Measurements from ENCODE around the gene PXN.

The PXN gene

DNA sequence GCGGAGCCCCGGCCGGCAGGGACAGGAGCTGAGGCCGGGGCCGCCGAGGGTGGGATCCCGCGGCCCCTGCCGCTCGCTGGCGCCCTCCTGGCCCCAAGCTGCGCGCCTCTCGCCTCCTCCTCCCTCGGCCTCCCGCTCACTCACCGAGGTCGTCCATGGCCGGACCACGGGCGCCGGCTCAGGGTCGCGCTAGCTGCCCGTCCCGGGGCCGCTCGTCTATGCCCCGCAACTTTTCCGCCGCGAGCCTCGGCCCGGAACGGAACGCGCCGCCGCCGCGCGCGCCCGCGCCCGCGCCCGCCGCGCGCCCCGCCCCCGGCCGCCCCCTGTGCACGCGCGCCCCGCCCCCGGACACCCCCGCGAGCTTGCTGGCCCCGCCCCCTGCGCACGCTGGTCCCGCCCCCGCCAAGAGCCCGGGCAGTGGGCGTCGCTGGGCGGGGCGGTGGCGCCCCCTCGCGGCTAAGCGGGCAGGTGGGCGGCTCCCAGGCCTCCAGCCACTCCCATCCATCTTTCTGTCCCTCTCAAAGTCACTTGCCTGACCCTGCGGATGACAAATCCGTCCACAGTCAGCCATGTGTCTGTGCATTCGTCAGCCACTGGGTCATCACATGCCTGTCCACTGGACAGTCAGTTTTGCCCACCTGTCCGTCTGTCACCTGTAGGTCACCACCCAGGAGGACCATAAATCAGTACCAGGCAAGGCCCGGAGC, at the start of gene PXN:
Gene PXN, minus strand, starts transcription at position 258 of the 707 bp plus-strand sequence. Its CDS starts 101 bp downstream, at position 157.
- no peak for FAIRE-seq

DNA sequence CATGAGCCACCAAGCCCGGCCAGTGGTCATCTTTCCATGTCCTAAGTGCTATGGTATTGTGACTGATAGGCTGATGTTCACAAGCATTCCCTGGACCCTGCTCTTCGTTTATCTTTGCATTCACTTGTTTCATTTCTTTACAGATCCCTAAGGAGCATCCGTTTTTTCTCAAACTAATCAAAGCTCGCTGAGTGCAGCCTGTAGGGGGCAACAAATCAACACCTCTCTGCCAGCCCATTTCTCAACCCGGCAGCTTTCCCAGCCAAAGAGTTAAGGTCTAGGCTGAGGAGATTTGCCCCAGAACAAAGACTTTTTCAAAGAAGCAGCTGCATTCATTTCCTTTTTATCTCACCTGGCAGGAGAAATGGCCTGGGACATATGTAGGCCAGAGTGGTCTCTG, 48.7 kb upstream of the PXN start:
- FAIRE-seq: no peak

DNA sequence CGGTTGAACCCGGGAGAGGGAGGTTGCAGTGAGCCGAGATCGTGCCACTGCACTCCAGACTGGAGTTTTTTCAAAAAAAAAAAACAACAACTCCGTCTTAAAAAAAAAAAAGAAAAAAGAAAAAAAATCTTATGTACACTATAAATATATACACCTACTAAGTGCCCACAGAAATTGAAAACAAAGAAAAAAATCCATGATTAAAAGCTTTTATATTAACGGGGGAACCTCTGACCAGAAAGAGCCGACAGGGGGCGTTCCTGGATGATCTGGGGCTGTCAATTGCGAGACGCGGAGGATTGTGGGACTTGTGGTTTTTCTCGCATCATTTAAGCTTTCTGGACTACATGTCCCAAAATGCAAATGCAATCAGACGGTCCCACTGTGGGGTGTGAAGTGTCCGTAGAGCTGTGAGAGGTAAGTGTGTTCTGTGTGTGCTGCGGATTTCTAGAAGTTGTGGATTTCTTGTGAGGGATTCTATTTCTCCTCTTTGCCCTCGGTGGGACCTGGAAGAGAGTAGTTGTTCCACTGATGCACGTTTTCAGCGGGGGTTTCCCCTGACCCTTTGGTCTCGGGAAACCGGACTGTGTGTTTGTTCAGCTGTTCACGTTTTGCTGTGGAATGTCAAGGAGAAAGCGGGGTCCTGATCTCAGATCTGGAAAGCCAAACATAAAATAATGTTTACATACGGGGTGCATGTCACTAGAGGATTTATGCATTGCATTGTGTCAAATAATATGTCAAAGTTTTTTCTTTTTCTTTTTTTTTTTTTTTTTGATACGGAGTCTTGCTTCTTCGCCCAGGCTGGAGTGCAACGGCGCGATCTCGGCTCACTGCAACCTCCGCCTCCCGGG, 36.7 kb upstream of the PXN start, which contains the start of gene SIRT4:
Gene SIRT4, plus strand, starts transcription at position 360 of the 854 bp plus-strand sequence. CDS start 1,241 bp downstream, outside the sequence.
- peak; percentile 98 for FAIRE-seq

GRCh38 chr12:120292661-120293531, 27.4 kb upstream of the PXN start, which contains the start of gene RNU4-1:
TSS of gene RNU4-1 (minus strand) at chr12:120293237.
- FAIRE-seq: peak; percentile 96

- FAIRE-seq: no peak
Observed at GRCh38 chr12:120292411-120292660, 26.8 kb upstream of the PXN start.

DNA sequence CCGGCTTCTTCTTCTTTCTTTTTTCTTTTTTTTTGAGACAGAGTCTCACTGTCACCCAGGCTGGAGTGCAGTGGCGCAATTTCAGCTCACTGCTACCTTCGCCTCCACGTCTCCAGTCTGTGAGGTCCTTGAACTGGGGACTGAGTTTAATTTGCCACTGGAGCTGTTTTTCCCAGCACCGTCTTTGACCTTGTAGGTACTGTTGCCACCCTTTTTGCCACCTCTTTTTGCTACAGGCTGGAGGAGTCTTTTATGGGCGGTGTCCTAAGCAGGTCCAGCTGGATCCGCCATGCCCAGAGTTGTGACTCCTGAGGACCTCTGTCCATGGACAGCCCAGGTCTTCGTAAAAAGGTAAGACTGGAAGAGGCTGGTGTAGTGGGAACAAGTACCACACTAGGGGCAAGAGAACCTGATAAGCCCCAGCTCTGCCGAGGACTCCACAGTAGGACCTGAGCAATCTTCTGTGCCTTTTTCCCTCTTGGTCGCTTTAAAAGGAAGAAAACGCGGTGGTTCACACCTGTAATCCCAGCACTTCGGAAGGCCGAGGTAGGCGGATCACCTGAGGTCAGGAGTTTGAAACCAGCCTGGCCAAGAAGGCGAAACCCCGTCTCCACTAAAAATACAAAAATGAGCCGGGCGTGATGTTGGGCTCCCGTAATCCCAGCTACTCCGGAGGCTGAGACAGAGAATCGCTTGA, 25.2 kb upstream of the PXN start:
- no peak for FAIRE-seq

- FAIRE-seq: no peak
Observed at GRCh38 chr12:120287491-120287890, 22.0 kb upstream of the PXN start.

DNA sequence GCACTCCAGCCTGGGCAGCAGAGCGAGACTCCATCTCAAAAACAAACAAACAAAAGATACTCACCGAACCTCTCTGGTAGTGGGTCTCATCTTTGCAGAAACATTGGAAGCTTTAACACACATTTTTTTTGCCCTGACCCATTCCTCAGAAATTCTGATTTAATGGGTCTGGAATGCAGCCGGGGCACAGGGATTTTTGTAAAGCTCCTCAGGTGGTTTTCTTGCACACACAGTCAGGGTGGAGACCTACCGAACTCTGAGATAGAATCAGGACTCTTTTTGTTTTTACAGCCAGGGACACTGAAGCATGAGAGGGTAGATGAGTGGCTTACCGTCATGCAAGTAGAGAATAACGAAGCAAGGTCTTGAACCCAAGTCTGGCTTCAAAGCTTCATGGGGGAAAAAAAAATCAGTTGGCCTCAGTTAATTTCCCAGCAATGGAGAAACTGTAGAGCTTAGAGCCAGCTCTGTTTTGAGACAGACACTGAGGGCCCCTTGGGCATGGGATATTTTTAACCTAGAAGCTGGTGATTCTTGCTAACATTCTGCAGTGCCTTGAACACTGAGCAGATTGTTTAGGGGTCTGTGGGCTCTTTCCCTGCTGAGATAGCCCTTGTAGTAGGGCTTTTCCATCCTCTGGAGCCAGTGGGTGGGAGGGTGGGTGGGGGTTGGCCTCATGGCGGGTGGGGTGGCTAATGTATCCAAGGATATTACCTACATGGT, 21.4 kb upstream of the PXN start:
- no peak for FAIRE-seq

DNA sequence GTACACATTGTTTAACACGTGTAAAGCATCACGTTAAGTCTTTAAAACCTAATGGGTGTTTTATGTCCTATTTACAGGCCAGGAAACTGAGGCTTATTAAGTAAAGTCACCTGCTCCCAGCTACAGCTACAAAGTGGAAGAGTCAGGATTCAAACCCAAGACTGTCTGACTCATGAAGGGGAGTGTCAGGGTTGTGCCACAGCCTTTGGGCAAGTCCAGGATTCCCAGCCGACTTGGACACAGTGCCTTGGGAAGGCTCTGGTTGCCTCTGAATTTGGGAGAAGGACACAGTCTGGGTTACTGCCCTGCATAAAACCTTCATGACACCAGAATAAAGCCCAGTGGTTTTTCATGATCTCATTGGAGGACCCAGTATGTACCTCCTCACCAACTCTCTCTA, 18.9 kb upstream of the PXN start:
- no peak for FAIRE-seq

GRCh38 chr12:120283318-120283717, 17.8 kb upstream of the PXN start:
- FAIRE-seq: no peak

GRCh38 chr12:120278137-120279069, 12.9 kb upstream of the PXN start:
- no peak for FAIRE-seq

DNA sequence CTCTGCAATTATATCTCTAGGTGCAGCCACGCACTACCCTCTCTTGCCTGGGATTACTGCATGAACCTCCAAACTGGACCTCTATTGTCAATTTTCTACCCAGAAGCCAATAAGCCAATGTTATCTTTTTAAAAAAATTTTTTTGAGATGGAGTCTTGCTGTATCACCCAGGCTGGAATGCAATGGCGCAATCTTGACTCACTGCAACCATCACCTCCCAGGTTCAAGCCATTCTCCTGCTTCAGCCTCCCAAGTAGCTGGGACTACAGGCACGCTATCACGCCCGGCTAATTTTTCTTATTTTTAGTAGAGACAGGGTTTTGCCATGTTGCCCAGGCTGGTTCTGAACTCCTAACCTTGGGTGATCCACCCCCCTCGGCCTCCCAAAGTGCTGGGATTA, 11.2 kb upstream of the PXN start:
- no peak for FAIRE-seq

- FAIRE-seq: no peak
Observed at GRCh38 chr12:120267736-120268135, 2.2 kb upstream of the PXN start.

DNA sequence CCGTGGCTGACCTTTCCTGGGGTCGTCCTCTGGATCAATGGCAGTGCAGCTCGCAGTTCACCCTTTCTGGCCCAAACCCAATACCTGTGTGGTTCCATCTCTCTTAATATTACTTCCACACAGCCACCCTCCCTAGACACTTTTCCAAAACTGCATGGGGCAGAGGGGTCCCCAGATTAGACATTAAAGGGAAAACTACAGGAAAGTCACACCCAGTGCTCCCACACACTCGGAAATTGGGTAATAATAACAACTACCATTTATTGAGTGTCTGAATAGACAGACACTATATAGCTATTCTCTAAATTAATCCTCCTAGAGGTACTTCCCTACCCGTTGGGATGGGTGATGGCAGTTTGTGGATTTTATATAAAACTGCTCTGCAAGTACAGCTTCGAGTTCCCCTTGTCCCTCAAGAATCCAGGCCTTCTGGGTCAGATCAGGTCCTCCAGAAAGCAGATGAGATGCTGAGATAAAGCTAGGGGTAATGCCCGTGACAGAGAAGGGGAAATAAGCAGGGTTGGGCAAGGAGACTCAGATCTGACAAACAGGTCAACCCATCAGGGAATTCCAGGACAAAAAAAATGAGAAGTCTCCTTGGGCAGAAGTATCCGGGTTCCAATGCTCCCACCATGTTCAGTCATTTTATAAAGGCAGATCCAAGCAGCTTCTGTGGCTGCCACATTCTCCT, 795 bp upstream of the PXN start:
- no peak for FAIRE-seq

DNA sequence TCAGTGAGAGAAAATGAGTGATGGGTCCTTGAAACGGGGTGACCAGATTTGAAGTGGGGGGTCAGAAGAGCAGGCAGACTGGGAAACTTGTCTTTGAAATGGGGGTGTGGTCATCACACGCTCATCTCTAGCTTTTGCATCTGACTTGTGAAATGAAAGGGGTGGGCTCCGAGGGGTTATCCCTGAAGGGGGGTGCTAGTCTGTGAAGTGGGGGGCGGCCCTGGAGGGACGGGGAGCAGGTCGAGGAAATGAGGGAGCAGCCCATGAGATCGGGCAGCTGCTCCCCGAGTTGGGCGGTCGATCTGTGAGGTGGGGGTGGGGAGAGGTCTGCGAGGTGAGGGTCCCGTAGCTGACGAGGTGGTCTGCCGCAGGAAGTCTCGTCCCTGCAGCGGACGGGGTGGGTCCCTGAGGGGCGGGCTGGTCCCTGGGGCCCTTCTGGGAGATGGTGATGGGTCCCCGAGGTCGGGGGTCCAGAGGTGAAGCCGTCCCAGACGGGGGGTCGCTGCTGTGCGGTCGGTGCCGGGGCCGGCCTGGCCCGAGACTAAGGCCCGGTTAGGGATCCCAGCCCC, 542 bp downstream of the PXN start:
- no peak for FAIRE-seq

DNA sequence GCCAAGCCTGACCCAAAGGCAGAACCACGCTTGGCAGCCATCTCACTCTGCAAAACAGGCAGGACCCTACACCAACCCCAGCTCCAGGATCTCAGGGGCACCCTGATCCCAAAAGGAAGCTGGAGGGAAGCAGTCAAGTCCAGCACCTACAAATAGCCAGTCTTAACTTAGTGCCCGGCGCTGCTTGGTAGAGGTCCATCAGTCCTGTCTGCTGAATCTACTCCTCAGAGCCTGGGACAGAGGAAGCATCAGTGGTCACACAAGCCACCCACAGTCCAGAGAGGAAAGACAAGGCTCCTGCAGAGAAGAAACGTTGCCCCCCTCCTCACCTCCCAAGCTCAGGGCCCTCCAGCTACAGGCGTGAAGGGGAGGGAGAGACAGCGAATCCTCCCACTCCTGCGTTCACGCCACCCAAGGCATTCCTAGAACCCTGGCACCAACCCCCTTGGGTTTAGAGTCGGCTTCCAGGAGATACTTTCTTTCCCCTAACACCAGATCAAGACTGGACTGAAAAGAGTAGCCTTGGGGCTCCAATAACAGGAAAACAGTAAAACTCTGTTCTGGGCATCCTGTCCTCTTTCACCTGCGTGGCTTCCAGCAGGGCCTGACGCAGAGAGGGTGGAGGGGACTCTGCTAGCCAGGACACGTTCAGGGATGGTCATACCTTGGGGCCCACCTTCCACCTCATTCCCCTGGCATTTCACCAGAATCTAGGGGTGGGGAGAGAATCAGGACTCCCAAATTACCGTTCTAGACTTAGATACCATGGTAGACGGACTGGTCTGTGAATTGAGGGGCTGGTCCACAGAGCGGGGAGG, 1.2 kb downstream of the PXN start:
- FAIRE-seq: no peak

- no peak for FAIRE-seq
Observed at GRCh38 chr12:120263748-120264085, 1.8 kb downstream of the PXN start.

GRCh38 chr12:120262852-120263747, 2.4 kb downstream of the PXN start:
- FAIRE-seq: no peak
